NCI-H1092 treated with DMSO at 0.1 percent for 48 hours (cell line): Measurements from ENCODE around the gene RAB36.

Experiments
- DNase-seq: peaks from one replicate; lab custom pipeline; 2025; lab: John Stamatoyannopoulos, UW

RAB36 gene

GRCh38 chr22:23158516-23159290, 13.4 kb downstream of the RAB36 start:
- no peak for DNase-seq

- no peak for DNase-seq
Measured at GRCh38 chr22:23159291-23159630, 14.0 kb downstream of the RAB36 start.

- no peak for DNase-seq
Measured at GRCh38 chr22:23161029-23161428, 15.8 kb downstream of the RAB36 start.

DNA sequence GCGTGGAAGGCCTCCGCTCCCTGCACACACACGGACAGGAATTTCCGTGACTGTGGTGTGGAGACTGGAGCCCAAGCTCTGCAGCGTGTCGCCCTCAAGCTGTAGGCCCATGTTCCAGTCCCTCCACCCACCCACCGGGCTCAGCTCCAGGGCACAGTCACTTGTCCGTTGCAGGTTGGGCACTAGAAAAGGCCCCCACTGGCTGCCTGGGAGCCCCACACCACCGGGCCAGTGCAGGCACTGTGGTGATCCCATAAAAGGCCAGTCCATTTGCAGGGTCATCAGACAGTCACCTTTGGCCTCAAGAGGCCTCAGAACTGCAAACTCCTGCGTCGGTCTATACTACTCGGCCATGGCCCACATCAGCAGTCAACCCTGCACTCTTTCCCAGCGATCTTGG, 16.3 kb downstream of the RAB36 start:
- no peak for DNase-seq

DNA sequence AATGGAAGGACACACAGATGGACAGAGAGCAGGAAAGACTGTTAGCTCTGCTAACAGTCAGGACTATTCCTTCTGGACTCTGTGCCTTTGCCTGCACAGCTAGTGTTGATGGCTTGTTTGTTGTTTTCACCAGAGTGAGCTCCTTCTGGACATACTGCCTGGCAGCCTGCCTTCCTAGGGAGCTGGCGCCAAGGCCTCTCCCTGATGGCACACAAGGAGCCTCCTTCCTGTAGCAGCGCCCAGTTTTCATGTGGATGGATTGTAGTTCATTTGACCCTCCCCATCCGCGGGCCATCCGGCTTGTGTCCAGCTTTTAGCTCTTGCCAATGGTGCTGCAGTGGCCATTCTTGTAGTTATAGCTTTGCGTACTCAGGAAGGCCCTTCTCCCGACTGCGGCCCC, 18.4 kb downstream of the RAB36 start:
- DNase-seq = peak; percentile 67

DNA sequence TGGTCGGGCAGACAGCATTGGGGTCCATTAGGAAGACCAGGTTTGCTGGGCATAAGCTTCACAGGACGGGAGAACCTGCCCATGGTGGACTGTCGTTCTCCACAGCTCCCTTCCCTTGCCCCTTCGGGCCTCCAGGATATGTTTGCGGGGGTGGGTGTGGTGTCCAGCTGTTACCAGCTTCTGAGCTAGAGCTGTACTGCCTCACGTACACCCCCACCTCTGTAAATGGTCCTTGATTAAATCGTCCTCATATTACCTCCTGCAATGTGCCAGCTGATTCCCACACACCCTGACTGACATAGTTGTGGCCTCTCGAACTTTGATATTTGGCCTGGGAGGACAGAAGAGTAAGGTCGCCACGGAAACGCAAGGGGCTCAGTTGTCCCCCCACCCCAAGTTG, 18.8 kb downstream of the RAB36 start:
- DNase-seq = peak; percentile 25

GRCh38 chr22:23166042-23166831, 21.0 kb downstream of the RAB36 start:
- DNase-seq = no peak

DNA sequence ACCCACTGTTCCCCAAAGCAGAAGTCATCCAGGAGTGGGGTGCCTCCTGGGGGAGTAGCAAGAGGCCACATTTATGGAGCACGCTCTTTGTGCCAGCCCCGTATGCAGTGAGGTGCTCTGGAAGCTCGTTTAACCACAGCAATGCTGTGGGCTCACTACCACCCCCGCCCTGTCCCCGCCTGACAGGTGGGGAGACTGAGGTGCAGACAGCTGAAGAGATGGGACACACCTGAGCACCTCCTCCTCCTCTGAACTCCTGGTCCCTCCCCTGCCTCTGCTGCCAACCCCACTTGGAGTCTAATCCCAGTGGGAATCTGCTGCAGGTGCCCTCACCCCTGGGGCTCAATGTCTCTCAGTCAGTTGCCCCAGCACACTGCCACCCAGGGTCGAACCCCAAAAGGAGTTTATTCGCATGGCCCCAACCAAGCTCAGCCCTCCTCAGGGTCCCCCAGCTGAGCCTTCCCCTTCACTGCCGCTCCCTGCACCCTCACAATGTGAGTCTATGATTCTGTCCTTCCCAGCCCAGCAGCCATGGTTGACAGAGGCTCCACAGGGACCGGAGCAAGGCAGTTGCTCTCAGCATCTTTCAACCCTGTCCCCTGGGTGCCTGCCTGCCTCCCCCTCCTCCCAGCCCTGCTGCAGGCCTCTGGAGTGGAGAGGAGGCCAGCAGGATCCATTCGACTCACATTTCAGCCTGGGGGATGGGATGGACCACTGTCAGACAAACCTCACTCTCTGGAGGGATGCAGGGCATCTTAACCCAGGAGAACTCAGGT, 21.8 kb downstream of the RAB36 start:
- no peak for DNase-seq

DNA sequence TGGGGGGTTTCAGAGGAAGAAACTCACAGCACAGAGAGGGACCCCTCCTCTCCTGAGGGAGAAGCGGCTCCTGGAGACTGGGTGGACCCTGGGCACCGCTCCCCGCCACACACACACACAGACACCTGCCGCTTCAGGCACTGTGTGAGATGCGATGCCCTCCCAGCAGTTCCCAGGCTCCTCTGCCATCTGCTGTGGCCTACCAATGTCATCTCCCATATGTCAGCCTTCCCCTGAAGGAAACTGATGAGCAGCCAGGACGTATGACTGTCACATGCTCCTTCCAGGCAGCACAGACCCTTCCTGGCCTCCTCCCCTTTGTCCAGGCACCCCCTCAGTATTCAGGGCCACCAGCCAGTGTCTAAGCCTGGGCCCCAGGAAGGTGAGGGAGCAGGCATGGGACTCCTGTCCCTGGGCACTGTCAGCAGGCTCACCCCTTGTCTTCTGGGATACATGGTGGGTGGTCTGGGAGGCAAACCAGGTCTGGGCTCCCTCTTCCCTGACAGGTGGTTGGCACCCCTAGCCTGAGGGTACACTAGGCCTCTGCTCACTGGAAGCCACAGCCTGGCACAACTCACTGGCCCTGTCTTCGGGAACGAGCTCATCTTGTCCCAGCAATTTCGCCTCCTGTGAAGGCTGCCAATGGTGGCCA, 23.2 kb downstream of the RAB36 start:
- no peak for DNase-seq

GRCh38 chr22:23169043-23169406, 23.7 kb downstream of the RAB36 start:
- DNase-seq = no peak

DNA sequence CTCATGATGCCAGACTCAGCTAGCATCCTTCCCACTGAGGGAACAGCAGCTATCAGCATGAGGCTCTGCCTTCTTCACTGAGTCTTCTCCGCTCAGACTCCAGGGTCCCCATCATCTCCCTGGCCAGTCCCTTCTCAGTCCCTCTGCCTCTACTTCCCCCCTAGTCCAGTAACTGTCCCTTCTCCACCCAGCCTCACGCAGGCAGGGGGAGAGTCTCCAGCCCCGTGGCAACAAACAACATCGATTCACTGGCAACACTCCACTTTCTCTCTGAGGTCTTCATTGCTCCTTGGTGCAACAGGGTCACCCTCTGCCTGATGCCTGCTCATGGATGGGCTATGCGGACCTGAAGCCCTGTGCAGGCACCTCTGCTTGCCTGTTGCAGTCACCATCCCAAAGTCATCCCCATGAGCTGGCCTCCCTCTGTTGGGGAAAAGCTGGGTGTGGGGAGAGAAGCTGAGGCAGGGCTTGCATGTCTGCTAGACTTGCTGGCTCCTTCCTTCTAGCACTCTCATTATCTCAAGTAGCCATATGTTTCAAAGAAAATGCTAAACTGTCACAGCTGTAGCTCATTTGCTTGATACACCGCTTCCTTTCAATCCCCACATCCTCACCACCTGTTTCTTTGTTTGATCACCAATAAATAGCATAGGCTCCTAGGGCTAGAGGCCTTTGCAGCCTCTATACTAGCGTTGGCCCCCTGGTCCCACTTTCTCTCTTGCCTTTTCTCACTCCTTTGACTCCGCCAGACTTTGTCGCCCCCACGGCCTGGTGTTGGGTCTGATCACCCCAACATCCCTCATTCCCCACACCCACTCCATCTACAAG, 30.8 kb downstream of the RAB36 start:
- no peak for DNase-seq

DNA sequence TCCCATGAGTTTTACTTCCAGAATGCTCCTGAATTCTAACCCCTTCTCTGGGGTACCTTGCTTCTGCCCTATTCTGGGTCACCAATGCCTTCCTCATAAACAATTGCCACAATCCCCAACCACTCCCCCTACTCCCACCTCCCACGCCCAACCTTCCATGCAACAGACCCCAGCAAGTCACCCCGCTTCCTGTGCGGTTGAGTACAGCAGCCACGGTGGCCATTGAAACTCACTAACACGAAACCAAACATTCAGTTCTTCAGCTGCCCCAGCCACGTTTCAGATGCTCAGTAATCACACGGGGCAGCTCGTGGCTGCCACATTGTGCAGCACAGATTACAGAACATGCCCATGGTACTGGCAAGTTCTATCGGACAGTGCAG, 31.4 kb downstream of the RAB36 start:
- DNase-seq = no peak

- DNase-seq = no peak
Measured at GRCh38 chr22:23177197-23177596, 31.9 kb downstream of the RAB36 start.

DNA sequence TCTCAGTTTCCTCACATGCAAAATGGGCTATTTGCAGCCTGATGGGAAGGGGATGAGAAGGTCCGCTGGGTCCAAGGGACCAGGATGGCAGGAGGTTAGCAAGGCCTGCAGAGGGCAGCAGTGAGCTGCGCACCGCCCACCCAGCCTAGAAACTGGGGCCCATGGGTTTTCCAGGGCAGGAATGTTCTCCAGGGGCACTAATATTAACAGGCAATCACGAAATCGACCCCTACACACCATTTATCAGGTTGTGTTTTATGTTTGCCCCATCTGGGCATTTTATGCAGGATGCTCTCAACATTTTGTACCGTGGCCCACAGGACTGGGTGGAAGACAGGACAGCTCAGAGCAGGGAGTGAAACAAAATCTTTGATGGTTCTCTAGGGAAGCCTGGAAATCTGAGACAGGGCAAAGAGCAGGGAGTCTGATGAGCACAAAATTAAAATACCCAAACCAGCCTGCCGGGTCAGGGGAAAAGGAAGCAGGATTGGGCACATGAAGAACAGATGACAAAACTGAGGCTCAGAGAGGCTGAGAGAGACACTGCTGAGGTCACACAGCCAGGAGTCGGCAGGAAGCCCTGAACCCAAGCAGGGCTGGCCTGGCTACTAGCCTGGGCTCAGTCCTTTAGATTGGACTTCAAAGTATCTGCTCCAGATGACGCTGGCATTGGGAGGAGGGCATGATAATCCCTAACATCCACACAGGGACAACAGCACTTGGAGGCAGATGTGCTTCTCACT, 33.4 kb downstream of the RAB36 start:
- peak; percentile 65 for DNase-seq

- DNase-seq = peak; percentile 35
Measured at GRCh38 chr22:23179381-23180299, 34.4 kb downstream of the RAB36 start.

- DNase-seq = peak; percentile 41
Measured at GRCh38 chr22:23180301-23180892, 35.1 kb downstream of the RAB36 start, which contains the start of gene BCR. BCR (plus strand) TSS chr22:23180509; CDS start chr22:23180961, 452 bp downstream.

DNA sequence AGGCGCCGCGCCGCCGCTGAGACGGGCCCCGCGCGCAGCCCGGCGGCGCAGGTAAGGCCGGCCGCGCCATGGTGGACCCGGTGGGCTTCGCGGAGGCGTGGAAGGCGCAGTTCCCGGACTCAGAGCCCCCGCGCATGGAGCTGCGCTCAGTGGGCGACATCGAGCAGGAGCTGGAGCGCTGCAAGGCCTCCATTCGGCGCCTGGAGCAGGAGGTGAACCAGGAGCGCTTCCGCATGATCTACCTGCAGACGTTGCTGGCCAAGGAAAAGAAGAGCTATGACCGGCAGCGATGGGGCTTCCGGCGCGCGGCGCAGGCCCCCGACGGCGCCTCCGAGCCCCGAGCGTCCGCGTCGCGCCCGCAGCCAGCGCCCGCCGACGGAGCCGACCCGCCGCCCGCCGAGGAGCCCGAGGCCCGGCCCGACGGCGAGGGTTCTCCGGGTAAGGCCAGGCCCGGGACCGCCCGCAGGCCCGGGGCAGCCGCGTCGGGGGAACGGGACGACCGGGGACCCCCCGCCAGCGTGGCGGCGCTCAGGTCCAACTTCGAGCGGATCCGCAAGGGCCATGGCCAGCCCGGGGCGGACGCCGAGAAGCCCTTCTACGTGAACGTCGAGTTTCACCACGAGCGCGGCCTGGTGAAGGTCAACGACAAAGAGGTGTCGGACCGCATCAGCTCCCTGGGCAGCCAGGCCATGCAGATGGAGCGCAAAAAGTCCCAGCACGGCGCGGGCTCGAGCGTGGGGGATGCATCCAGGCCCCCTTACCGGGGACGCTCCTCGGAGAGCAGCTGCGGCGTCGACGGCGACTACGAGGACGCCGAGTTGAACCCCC, 35.8 kb downstream of the RAB36 start:
- no peak for DNase-seq

DNA sequence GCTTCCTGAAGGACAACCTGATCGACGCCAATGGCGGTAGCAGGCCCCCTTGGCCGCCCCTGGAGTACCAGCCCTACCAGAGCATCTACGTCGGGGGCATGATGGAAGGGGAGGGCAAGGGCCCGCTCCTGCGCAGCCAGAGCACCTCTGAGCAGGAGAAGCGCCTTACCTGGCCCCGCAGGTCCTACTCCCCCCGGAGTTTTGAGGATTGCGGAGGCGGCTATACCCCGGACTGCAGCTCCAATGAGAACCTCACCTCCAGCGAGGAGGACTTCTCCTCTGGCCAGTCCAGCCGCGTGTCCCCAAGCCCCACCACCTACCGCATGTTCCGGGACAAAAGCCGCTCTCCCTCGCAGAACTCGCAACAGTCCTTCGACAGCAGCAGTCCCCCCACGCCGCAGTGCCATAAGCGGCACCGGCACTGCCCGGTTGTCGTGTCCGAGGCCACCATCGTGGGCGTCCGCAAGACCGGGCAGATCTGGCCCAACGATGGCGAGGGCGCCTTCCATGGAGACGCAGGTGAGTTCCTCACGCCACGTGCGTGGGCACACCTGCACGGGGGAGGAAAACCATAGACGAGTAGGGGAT, 36.5 kb downstream of the RAB36 start:
- DNase-seq = no peak
